ENCODE results near the gene SHISA6.

SHISA6 gene

DNA sequence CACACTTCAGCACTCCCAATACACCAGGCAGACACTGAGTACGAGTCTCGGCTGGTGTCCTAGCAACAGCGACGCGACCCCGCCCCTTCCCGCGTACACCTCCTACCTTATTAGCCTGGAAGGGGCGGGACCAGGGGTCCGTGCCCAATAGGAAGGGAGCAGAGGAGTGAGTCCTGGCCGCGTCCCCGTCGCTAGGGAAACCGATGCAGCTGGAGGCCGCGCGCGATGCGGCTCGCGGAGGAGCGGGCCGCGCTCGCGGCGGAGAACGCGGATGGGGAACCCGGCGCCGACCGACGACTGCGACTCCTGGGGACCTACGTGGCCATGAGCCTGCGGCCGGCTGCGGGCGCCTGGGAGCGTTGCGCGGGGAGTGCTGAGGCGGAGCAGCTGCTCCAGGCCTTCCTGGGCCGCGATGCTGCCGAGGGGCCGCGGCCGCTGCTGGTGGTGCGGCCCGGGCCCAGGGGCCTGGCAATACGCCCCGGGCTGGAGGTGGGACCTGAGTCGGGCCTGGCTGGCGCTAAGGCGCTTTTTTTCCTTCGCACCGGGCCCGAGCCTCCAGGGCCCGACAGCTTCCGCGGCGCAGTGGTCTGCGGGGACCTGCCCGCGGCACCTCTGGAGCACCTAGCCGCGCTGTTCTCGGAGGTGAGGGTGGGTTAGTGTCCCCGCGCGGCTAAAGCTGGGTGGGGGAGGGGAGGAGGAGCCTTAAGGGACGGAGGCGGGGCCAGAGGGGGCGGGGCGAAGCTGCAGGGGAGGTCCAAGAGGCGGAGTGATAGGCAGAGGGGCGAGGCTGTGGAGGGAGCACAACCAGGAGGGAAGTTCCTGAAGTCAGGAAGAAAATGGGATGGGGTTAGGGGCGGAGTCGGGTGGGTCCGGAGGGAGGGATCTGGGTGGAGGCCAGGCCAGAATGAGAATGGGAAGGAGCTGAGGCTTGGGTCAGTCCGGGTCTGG lies 357.5 kb downstream of the SHISA6 start, which contains the start of gene DNAH9:
DNAH9 (plus strand) TSS at position 197 of the 948 bp plus-strand sequence; CDS start at position 226, 29 bp downstream.
- DNase-seq (ENCODE audit: low read depth), result peak; percentile 10

DNA sequence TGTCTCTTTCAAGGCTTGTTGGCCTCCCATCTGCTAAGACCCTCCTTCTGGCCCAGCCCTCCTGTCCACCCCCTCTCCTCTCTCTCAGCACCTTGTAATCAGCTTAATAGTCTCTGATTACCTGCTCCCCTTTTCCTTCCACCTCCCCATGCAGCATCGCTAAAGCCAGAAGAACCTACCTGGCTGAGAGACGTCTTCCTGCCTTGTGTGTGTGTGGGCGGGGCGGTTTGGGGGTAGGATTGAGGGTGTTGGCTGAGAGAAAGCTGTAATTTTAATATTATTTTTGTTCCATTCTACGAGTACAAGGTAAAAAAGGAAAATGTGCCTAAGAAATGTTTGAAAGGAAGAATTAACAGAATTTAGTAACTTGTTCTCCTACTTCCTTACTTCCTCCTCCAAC lies 360.6 kb downstream of the SHISA6 start:
- DNase-seq (ENCODE audit: low read depth), result no peak

GRCh38 chr17:11608396-11608795 lies 367.4 kb downstream of the SHISA6 start:
- no peak for DNase-seq (ENCODE audit: low read depth)

GRCh38 chr17:11610999-11611566 lies 370.1 kb downstream of the SHISA6 start:
- DNase-seq (ENCODE audit: low read depth), result no peak

DNA sequence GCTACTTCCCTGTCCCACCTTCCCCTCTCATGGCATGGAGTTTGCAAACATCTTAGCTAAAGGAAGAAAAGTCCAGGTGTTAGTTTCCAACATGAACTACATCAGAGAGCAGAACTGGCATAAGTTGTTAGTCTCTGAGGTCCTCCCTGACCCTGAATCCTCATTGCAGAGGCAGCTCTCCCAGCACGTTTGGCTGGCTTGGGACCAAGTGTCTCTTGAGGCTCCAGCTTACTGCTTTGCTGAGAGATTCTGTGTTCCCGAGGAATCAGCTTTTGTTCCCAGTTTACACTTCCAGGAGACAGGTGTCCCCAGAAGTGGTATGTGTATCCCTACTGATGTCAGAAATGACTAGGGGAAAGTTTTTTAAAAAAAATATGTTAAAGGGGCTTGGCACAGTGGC lies 371.9 kb downstream of the SHISA6 start:
- DNase-seq (ENCODE audit: low read depth), result no peak

Data from non-pigmented ciliary epithelial cell (primary cell).